ENCODE data around the gene SNCAIP.

GRCh38 chr5:122376250-122376649 is 64.2 kb downstream of the SNCAIP start:
- no peak for TF ChIP-seq REST (IDR thresholded peaks at IDR 0.05; ENCODE audit: unreplicated experiment)
- TF ChIP-seq, protein P1, sequence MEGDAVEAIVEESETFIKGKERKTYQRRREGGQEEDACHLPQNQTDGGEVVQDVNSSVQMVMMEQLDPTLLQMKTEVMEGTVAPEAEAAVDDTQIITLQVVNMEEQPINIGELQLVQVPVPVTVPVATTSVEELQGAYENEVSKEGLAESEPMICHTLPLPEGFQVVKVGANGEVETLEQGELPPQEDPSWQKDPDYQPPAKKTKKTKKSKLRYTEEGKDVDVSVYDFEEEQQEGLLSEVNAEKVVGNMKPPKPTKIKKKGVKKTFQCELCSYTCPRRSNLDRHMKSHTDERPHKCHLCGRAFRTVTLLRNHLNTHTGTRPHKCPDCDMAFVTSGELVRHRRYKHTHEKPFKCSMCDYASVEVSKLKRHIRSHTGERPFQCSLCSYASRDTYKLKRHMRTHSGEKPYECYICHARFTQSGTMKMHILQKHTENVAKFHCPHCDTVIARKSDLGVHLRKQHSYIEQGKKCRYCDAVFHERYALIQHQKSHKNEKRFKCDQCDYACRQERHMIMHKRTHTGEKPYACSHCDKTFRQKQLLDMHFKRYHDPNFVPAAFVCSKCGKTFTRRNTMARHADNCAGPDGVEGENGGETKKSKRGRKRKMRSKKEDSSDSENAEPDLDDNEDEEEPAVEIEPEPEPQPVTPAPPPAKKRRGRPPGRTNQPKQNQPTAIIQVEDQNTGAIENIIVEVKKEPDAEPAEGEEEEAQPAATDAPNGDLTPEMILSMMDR (conservative IDR thresholded peaks at IDR 0.05; ENCODE audit: low read depth in 2 of 2) = no peak
- no peak for TF ChIP-seq CREB1 (CRISPR knock-in tag; IDR thresholded peaks at IDR 0.05; ENCODE audit: low read depth)
- no peak for TF ChIP-seq JUNB (IDR thresholded peaks at IDR 0.05; ENCODE audit: unreplicated experiment)
- TF ChIP-seq EZH2 (IDR thresholded peaks at IDR 0.05; ENCODE audit: low read depth, unreplicated experiment) = no peak
- TF ChIP-seq EZH2phosphoT487 (IDR thresholded peaks at IDR 0.05; ENCODE audit: unreplicated experiment) = no peak
- TF ChIP-seq POLR2AphosphoS5 (IDR thresholded peaks at IDR 0.05; ENCODE audit: low read depth) = no peak
- no peak for TF ChIP-seq NANOG (IDR thresholded peaks at IDR 0.05; ENCODE audit: borderline replicate concordance)
- TF ChIP-seq, protein P2, sequence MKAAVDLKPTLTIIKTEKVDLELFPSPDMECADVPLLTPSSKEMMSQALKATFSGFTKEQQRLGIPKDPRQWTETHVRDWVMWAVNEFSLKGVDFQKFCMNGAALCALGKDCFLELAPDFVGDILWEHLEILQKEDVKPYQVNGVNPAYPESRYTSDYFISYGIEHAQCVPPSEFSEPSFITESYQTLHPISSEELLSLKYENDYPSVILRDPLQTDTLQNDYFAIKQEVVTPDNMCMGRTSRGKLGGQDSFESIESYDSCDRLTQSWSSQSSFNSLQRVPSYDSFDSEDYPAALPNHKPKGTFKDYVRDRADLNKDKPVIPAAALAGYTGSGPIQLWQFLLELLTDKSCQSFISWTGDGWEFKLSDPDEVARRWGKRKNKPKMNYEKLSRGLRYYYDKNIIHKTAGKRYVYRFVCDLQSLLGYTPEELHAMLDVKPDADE (IDR thresholded peaks at IDR 0.05) = no peak
- no peak for TF ChIP-seq ZNF331 (CRISPR knock-in tag; IDR thresholded peaks at IDR 0.05; ENCODE audit: low read depth)
- no peak for TF ChIP-seq ZNF114 (CRISPR knock-in tag; IDR thresholded peaks at IDR 0.05)
- no peak for TF ChIP-seq STAT1 (IDR thresholded peaks at IDR 0.05; ENCODE audit: unreplicated experiment)
- TF ChIP-seq, protein P3, sequence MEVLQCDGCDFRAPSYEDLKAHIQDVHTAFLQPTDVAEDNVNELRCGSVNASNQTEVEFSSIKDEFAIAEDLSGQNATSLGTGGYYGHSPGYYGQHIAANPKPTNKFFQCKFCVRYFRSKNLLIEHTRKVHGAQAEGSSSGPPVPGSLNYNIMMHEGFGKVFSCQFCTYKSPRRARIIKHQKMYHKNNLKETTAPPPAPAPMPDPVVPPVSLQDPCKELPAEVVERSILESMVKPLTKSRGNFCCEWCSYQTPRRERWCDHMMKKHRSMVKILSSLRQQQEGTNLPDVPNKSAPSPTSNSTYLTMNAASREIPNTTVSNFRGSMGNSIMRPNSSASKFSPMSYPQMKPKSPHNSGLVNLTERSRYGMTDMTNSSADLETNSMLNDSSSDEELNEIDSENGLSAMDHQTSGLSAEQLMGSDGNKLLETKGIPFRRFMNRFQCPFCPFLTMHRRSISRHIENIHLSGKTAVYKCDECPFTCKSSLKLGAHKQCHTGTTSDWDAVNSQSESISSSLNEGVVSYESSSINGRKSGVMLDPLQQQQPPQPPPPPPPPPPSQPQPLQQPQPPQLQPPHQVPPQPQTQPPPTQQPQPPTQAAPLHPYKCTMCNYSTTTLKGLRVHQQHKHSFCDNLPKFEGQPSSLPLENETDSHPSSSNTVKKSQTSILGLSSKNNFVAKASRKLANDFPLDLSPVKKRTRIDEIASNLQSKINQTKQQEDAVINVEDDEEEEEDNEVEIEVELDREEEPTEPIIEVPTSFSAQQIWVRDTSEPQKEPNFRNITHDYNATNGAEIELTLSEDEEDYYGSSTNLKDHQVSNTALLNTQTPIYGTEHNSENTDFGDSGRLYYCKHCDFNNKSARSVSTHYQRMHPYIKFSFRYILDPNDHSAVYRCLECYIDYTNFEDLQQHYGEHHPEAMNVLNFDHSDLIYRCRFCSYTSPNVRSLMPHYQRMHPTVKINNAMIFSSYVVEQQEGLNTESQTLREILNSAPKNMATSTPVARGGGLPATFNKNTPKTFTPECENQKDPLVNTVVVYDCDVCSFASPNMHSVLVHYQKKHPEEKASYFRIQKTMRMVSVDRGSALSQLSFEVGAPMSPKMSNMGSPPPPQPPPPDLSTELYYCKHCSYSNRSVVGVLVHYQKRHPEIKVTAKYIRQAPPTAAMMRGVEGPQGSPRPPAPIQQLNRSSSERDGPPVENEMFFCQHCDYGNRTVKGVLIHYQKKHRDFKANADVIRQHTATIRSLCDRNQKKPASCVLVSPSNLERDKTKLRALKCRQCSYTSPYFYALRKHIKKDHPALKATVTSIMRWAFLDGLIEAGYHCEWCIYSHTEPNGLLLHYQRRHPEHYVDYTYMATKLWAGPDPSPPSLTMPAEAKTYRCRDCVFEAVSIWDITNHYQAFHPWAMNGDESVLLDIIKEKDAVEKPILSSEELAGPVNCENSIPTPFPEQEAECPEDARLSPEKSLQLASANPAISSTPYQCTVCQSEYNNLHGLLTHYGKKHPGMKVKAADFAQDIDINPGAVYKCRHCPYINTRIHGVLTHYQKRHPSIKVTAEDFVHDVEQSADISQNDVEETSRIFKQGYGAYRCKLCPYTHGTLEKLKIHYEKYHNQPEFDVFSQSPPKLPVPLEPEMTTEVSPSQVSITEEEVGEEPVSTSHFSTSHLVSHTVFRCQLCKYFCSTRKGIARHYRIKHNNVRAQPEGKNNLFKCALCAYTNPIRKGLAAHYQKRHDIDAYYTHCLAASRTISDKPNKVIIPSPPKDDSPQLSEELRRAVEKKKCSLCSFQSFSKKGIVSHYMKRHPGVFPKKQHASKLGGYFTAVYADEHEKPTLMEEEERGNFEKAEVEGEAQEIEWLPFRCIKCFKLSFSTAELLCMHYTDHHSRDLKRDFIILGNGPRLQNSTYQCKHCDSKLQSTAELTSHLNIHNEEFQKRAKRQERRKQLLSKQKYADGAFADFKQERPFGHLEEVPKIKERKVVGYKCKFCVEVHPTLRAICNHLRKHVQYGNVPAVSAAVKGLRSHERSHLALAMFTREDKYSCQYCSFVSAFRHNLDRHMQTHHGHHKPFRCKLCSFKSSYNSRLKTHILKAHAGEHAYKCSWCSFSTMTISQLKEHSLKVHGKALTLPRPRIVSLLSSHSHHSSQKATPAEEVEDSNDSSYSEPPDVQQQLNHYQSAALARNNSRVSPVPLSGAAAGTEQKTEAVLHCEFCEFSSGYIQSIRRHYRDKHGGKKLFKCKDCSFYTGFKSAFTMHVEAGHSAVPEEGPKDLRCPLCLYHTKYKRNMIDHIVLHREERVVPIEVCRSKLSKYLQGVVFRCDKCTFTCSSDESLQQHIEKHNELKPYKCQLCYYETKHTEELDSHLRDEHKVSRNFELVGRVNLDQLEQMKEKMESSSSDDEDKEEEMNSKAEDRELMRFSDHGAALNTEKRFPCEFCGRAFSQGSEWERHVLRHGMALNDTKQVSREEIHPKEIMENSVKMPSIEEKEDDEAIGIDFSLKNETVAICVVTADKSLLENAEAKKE (CRISPR knock-in tag; IDR thresholded peaks at IDR 0.05) = no peak

Data from GM23338 (cell line).